KBM-7 (cell line): ENCODE measurements around the gene CCDC198.

Experiments used
- DNase-seq: peaks from one replicate; pipeline ENCODE4 v3.0.0-alpha.2; 2015
- in situ Hi-C: fragments of 300-500 bp; cut with MboI; formaldehyde crosslinking; loops from 2 replicates; pipeline ENCODE4 v1.14.3; 2020; ENCODE audit warnings: low sequenced_read_pairs, low pct_unique_long_range_greater_than_20kb, mixed read lengths

CCDC198 gene

GRCh38 chr14:57479197-57479596 is 14.5 kb downstream of the CCDC198 start:
- in situ Hi-C loops, result loop anchor here (25.0 kb wide), 1 partner anchor 583 kb away; no protein-coding TSS in a partner anchor
- DNase-seq, result no peak

DNA sequence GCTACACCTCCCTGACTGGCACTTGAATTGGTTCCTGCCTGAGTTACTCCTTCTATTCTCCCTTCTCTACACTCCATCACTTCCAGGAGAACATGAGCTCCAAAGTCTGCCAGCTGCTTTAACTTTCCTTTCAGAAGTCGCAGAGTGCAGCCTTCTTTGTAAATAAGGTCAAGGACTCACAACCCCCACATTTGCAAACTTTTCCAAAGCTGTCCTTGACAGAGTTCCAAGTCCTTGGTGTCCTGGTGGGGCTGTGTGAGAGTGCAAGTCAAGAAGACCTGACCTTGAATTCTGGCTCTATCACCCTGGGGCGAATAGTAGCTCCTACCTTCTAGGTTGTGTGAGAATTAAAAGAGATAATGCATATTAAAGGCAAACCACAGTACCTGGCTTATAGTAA is 15.6 kb downstream of the CCDC198 start:
- in situ Hi-C loops, result loop anchor here (25.0 kb wide), 1 partner anchor 584 kb away; no protein-coding TSS in a partner anchor
- DNase-seq, result no peak

GRCh38 chr14:57470909-57471308 is 22.7 kb downstream of the CCDC198 start:
- no peak for DNase-seq
- in situ Hi-C loops, result no loop called here

- DNase-seq, result no peak
- in situ Hi-C loops, result no loop called here
Observed at GRCh38 chr14:57464008-57464730, 29.5 kb downstream of the CCDC198 start.

DNA sequence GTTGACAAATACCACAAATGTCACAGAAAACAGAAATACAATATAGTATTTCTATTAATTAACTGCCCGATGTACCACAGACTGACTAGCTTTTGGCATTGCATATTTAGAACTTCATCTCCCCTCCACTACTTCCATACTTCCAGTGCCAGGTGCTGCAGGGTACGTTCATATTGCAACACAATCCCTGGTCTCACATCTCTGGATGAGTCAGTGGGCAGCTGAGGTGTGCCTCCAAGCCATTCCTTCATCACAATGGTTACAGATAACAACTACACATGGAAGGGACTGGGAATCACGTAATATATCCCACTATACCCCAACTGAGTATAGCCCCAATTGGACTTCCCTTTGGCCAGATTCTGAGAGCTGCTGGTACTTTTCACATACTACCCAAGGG is 31.1 kb downstream of the CCDC198 start:
- no peak for DNase-seq
- in situ Hi-C loops, result no loop called here

DNA sequence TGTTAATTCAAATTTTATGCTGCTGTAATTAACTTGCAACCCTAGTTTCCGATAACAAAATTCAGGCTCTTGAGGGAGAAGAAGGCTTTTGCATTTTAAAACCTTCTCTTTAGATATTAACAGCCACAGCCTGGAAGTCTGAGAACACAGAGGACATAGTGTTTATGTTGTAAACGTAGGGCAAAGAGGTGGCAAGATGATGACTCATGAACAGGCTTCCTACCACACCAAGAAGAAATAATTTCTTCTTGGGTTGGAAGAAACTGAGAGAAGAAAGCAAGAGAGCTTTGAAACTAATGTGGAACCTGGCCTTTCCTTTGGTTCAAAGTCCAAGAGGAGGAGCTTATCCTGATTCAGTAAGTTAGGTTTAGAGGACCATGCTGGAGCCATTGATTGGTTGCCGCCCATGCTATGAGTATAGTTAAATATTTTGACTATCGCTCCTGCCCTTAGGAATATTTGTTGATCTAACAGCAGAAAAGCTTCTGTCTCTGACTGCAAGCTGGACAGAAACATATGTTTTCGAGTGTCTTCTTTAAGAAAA is 31.8 kb downstream of the CCDC198 start:
- in situ Hi-C loops, result no loop called here
- no peak for DNase-seq

DNA sequence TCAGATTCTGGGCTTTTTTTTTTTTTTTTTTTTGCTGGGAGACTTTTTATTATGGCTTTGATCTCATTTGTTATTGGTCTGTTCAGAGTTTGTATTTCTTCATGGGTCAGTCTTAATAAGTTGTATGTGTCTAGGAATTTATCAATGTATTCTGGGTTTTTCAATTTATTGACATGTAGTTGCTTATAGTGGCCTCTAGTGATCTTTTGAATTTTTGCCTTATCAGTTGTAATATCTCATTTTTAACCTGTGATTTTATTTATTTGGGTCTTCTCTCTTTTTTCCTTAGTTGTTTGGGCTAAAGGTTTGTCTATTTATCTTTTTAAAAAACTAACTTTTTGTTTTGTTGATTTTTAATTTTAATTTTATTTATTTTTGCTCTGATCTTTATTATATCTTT is 57.7 kb downstream of the CCDC198 start:
- in situ Hi-C loops, result no loop called here
- no peak for DNase-seq

DNA sequence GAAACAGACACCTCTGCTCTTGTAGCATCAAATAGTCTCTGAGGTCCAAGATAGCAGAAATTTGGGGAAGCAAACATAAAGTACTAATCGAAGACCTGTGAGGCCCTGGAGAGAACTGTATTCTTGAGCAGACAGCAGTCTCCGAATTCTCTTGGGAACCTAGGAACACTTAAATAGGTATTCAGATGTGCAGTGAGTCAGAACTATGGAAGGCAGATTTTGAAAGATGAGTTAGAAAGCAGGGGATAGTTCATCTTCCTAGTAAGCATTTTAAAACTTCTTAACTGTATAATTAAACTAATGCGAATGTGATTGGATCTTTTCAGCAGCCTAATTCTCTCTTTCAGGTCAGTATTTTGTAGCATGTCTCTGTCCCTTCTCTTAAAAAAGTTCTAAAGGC is 72.7 kb downstream of the CCDC198 start:
- DNase-seq, result no peak
- in situ Hi-C loops, result no loop called here

DNA sequence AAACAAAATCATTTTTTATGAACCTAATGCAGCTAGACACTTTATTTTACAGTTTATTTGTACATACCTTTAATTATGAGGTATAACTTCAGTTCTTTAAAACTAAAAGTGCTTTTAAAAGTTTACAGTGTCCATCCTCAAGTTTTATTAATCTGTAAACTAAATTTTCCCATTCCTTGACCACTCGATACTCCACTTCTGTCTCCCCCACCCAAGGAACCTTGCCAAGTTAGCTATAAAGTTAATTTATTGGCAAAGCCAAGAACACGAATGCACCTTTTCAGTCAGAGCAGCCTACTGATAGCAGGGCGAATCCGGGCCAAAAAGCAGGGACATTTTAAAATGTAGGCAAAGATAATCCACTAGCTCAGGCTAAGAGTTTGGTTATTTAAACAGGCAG is 73.6 kb downstream of the CCDC198 start:
- in situ Hi-C loops, result no loop called here
- no peak for DNase-seq
